Measurements from ENCODE around the gene NUP133.

DNA sequence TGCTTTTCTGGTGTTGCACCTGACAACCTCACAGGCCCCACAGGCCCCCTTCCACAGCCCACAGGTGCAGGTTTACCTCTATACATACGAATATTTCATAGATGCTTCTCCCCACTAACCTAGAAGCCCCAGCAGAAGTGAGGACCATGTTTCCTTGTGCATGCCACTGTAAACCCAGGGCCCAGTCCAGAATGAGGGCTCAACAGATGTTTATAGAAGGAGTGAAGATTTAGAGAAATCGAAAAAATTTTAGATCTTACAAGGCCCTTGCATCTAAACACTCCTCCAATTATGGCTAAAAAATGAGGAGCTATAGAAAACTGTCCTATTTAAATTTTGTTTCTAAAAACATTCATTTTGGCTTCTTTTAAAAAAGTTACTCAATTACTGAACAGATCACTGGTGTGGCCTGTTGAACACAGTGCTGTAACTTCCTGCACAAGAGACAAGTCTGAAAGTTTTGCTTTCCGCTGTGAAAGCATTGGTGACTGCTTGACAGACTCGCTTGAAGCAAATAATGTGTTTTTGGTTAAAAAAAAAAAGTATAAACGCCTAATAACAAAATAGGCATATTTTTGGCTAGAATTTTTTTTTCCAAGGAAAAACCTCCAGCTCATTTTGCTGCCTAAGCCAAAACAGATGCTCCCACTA is 49.2 kb upstream of the NUP133 start:
- TF ChIP-seq CTCF (IDR thresholded peaks at IDR 0.05; ENCODE audit: low read depth, low read length, missing input control), result no peak
- no peak for TF ChIP-seq RXRA (IDR thresholded peaks at IDR 0.05)
- no peak for TF ChIP-seq GABPA (IDR thresholded peaks at IDR 0.05 in 1 of 2, conservative IDR thresholded peaks at IDR 0.05 in 1 of 2)
- no peak for TF ChIP-seq SP1 (IDR thresholded peaks at IDR 0.05)
- TF ChIP-seq FOXA1 (IDR thresholded peaks at IDR 0.05), result no peak
- TF ChIP-seq TAF1 (conservative IDR thresholded peaks at IDR 0.05), result no peak
- TF ChIP-seq REST (IDR thresholded peaks at IDR 0.05), result no peak
- no peak for TF ChIP-seq HNF4G (IDR thresholded peaks at IDR 0.05)
- TF ChIP-seq, protein P1, sequence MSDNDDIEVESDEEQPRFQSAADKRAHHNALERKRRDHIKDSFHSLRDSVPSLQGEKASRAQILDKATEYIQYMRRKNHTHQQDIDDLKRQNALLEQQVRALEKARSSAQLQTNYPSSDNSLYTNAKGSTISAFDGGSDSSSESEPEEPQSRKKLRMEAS (IDR thresholded peaks at IDR 0.05), result no peak

Measured in liver (tissue), 3 donors.